BE2C (cell line): ENCODE results near the gene MAP2K5.

ENCODE experiments used
- DNase-seq: peaks from one replicate; pipeline ENCODE4 v3.0.0-alpha.2; 2020
- H3K27me3 ChIP-seq: fragments of 250-450 bp; sonication (Bioruptor Pico); 2 replicates; pipeline ENCODE4 v1.5.1; 2020; ENCODE audit warnings: mild to moderate bottlenecking
- H3K36me3 ChIP-seq: fragments of 250-450 bp; sonication (Bioruptor Pico); 2 replicates; pipeline ENCODE4 v1.5.1; 2020; ENCODE audit warnings: mild to moderate bottlenecking
- H3K4me1 ChIP-seq: fragments of 250-450 bp; sonication (Bioruptor Pico); 2 replicates; pipeline ENCODE4 v1.5.1; 2020
- H3K4me3 ChIP-seq: 2 replicates; pipeline ENCODE4 v1.5.1; 2011; ENCODE audit warnings: low read depth, low read length
- H3K9me3 ChIP-seq: fragments of 250-450 bp; sonication (Bioruptor Pico); 2 replicates; pipeline ENCODE4 v1.5.1; 2020
- TF ChIP-seq, protein P1 (sequence below): IDR thresholded peaks from 2 replicates; pipeline ENCODE4 v1.5.1; 2012; ENCODE audit warnings: mild to moderate bottlenecking, low read depth, low read length

MAP2K5 gene

DNA sequence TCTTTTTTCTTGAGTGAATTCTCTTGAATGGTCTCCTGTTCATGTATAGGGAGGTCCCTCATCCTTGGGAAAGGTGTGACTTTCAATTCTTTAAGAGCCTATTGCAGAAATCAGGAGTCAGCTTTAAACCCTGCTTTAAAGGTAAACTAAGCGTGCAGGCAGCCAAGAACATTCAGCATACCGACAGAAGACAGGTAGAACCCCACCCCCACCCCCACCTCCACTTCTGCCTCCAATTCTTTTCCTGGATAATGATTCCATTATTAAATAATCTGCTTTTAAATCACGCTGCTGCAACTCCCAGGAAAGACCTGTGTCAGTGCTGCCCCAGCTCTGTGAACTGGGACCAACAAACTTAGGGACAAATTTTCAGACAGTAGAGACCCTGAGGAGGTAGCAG, 233.5 kb downstream of the MAP2K5 start:
- Histone ChIP-seq H3K27me3 (no peaks in the 10 kb centered on the region), H3K9me3 (no peaks in the 10 kb centered on the region), H3K4me1 (peaks cover 12% of the 10 kb centered on the region), H3K4me3 (no peak overlapping the region), H3K36me3 (no peaks in the 10 kb centered on the region)
- TF ChIP-seq, protein P1, sequence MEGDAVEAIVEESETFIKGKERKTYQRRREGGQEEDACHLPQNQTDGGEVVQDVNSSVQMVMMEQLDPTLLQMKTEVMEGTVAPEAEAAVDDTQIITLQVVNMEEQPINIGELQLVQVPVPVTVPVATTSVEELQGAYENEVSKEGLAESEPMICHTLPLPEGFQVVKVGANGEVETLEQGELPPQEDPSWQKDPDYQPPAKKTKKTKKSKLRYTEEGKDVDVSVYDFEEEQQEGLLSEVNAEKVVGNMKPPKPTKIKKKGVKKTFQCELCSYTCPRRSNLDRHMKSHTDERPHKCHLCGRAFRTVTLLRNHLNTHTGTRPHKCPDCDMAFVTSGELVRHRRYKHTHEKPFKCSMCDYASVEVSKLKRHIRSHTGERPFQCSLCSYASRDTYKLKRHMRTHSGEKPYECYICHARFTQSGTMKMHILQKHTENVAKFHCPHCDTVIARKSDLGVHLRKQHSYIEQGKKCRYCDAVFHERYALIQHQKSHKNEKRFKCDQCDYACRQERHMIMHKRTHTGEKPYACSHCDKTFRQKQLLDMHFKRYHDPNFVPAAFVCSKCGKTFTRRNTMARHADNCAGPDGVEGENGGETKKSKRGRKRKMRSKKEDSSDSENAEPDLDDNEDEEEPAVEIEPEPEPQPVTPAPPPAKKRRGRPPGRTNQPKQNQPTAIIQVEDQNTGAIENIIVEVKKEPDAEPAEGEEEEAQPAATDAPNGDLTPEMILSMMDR: no peak
- DNase-seq: no peak

DNA sequence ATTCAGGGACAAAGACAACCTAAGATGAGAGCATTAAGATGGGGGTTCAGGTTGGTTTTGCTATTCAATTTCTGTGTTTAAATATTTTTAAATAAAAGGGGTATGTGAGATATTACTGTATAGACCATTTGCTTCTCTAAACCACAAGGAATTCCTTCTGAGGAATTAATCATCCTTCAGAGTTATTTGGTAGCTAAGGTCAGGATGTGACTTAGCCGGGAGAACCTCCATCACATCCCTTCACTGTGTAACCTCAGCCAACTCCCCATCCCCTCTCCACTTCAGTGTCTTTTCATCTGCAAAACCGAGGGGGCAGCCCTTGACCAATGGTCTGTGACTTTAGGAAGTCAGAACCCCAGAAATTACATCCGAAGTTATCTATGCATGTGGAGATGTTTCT, 234.1 kb downstream of the MAP2K5 start:
- TF ChIP-seq, protein P1: no peak
- Histone ChIP-seq H3K36me3 (no peaks in the 10 kb centered on the region), H3K27me3 (no peaks in the 10 kb centered on the region), H3K9me3 (no peaks in the 10 kb centered on the region), H3K4me3 (no peak overlapping the region), H3K4me1 (peaks cover 11% of the 10 kb centered on the region)
- DNase-seq: no peak

DNA sequence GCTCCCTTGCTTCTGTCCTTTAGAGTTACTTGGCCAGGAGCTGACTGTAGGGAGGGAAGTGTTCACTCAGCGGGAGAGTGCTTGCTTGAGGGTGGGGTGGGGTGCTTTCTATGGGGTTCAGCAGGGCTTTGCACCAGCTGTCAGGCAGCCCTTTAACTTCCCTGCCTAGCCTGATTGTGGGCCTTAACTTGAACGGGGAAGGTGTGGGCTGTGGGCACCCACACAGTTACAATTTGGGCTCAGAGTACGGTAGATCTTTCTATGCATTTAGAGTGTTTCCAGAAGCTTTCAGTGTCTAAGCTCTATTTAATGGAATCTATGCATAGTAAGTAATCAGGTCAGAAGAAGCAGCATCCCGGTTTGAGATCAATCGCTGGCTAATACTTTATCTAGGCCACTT, 234.6 kb downstream of the MAP2K5 start:
- Histone ChIP-seq H3K9me3 (no peaks in the 10 kb centered on the region), H3K4me3 (no peak overlapping the region), H3K27me3 (no peaks in the 10 kb centered on the region), H3K4me1 (peaks cover 12% of the 10 kb centered on the region), H3K36me3 (no peaks in the 10 kb centered on the region)
- no peak for DNase-seq
- TF ChIP-seq, protein P1: no peak

DNA sequence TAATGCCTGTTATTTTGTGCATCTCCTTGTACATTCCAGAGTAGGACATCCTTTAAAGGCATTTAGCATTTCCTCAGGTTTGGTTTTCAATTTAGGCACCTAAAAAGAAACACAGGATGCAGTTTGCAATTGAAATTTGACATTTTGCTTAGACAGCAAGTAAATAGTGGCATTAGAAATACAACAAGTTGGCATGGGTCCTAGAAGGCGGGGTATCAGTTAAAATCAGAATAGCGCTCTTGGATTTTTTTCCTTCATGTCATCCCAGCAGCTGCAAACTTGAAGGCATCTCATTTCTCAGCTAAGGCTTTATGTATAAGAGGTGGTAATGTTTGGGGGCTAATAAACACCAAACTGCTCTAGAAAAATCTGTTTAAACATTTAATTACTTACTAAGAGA, 235.3 kb downstream of the MAP2K5 start:
- H3K4me1 ChIP-seq: peaks cover 12% of the 10 kb centered on the region
- no peaks in the 10 kb centered on the region for H3K9me3 ChIP-seq
- no peaks in the 10 kb centered on the region for H3K27me3 ChIP-seq
- H3K36me3 ChIP-seq: no peaks in the 10 kb centered on the region
- no peak overlapping the region for H3K4me3 ChIP-seq
- TF ChIP-seq, protein P1: no peak
- DNase-seq: no peak

DNA sequence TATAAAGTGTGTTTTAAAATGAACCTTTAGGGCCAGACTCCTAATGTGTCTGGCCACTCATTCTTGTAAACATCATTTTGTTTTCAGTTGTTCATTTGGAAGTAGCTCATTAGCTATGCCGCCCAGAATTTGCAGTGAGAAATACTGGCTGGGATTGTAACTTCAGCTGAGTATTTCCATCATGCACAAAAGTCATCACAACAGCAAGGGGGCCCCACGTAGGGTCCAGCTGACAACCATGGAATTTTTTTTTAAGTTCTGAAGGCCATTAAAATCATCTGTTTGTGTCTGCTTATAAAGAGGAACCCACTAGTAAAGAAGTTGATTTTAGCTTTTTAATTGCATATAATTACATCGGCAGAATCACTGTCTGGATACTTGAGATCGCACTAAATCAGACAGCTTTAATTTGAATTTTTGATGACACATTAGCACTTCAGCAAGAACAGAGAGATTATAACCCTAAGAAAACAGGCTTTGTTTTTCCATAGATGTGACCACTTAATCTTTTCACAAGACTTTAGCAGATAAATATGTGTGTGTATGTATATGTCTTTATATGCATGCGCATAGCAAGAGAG, 236.6 kb downstream of the MAP2K5 start:
- Histone ChIP-seq H3K4me1 (peaks cover 12% of the 10 kb centered on the region), H3K4me3 (no peak overlapping the region), H3K27me3 (no peaks in the 10 kb centered on the region), H3K36me3 (no peaks in the 10 kb centered on the region), H3K9me3 (no peaks in the 10 kb centered on the region)
- TF ChIP-seq, protein P1: no peak
- no peak for DNase-seq

DNA sequence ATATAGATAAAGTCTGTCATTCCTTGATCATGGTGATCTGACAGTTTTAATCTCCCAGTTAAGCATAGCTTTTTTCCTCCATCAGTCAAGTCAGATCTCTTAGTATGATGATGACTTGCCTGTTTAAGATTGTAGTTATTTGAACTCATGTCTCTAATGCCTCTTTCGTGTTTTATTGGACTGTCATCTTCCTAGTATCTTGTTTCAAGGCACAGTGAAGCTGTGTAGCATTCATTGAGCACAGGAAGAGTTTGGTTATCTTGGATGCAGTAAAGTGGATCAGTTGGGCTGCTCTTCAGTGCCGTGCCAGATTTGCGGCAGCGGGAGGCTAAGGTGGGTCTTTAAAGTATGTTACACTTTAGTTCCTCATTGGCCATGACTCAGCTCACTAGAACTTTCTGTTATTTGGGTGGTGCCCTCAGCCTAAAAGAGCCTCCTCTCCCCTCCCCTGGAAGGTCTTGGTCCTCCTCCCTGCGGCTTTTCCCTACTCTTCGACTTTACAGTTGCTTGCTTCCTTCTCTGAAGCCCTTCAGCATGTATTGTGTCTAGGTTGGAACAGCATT, 237.1 kb downstream of the MAP2K5 start:
- no peak overlapping the region for H3K4me3 ChIP-seq
- no peaks in the 10 kb centered on the region for H3K36me3 ChIP-seq
- no peaks in the 10 kb centered on the region for H3K27me3 ChIP-seq
- H3K9me3 ChIP-seq: no peaks in the 10 kb centered on the region
- TF ChIP-seq, protein P1: no peak
- no peak for DNase-seq
- H3K4me1 ChIP-seq: peaks cover 12% of the 10 kb centered on the region
